Non-pigmented ciliary epithelial cell (primary cell): ENCODE results near the gene NDUFA6.
"Not testable (repeated sequence)": the region's sequence is repeated elsewhere in the genome, so short reads cannot be mapped to it uniquely, and the experiment has no call there.

Experiments
- DNase-seq: peaks from one replicate; pipeline ENCODE4 v3.0.0-alpha.2; 2010; ENCODE audit warnings: low read depth

NDUFA6 gene

GRCh38 chr22:42112793-42113192 lies 22.2 kb upstream of the NDUFA6 start:
- not testable (repeated sequence) for DNase-seq

GRCh38 chr22:42111798-42112197 lies 21.2 kb upstream of the NDUFA6 start:
- DNase-seq, result no peak

- no peak for DNase-seq
These were observed 18.3 kb upstream of the NDUFA6 start for GRCh38 chr22:42108848-42109247.

GRCh38 chr22:42104332-42104860 lies 13.8 kb upstream of the NDUFA6 start:
- DNase-seq, result not testable (repeated sequence)

DNA sequence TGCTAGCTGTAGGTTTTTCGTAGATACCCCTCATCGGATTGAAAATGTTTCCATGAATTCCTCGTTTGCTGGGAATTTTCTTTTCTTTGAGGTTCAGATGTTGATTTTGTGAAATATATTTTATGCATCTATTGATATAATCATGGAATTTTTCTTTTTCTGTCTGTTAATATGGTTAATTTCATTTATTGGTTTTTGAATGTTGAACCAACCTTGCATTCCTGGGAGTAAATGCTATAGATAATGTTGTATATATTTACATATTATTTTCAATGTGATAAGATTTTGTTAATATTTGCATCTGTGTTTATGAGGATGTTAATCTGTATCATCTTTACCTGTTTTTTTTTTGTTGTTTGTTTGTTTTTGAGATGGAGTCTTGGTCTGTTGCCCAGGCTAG lies 10.6 kb upstream of the NDUFA6 start:
- DNase-seq, result no peak

- DNase-seq, result no peak
These were observed 847 bp upstream of the NDUFA6 start for GRCh38 chr22:42091455-42091782.

GRCh38 chr22:42086051-42086450 lies 4.5 kb downstream of the NDUFA6 start:
- no peak for DNase-seq

GRCh38 chr22:42084874-42085273 lies 5.7 kb downstream of the NDUFA6 start:
- no peak for DNase-seq

DNA sequence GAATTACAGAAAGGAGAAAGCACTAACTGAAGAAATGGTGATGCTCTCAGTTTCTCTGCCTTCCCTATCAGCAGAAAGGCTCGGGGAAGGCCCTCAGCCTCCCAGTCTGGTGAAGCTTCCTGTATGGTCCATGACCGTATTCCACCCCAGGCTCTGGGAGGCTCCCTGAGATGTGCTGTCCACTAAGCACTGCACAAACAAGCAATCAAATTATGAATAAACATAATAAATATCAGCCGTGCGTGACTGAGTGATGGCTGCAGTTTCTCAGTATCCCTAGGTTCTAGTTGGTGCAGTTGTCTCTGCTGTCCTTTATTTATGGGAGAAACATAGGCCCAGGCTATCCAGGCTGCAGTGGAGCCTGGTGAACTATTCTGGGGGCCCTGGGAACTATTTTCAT lies 7.5 kb downstream of the NDUFA6 start:
- DNase-seq, result no peak

GRCh38 chr22:42080287-42080686 lies 10.3 kb downstream of the NDUFA6 start:
- no peak for DNase-seq

DNA sequence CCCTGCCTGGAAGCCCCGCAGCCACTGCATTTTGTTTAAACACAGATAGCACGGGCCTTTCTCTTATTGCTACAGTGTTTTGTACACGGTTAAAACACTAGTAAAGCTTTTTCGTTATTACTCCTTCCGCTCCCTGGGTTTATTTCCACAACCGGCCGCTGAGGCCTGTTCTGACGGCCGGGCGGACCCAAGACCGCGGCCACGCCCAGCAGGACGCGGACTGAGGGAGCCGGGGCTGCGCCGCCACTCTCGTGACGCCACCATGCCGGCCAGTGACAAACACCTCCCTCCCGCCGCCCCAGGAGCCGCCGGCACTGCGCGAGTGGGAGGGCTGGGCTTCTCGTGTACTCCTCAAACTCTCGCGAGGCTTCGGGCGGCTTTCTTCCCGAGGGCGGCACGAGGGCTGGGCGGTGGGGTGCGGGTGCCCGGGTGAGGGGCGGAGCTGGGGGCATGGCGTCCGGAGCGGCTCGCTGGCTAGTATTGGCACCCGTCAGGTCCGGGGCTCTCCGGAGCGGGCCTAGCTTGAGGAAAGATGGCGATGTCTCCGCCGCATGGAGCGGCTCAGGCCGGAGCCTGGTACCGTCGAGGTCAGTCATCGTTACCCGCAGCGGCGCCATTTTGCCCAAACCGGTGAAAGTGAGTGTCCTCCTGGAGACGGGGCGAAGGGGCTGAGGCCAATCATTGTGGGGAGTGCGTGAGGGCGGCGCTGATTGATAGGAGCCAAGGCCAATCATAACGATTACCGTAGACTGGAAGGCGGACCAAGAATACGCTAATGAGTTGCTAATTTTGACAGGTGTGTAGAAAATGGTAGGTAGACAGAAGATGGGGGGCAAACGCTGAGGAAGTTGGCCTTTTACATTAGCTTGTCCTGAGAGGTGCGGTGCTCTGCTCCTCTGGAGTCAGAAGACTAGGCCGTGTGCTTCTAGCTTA lies 11.0 kb downstream of the NDUFA6 start, which contains the start of gene SMDT1:
Gene SMDT1, plus strand, starts transcription at position 382 of the 933 bp plus-strand sequence. Its CDS starts 69 bp downstream, at position 451.
- peak; percentile 89 for DNase-seq

DNA sequence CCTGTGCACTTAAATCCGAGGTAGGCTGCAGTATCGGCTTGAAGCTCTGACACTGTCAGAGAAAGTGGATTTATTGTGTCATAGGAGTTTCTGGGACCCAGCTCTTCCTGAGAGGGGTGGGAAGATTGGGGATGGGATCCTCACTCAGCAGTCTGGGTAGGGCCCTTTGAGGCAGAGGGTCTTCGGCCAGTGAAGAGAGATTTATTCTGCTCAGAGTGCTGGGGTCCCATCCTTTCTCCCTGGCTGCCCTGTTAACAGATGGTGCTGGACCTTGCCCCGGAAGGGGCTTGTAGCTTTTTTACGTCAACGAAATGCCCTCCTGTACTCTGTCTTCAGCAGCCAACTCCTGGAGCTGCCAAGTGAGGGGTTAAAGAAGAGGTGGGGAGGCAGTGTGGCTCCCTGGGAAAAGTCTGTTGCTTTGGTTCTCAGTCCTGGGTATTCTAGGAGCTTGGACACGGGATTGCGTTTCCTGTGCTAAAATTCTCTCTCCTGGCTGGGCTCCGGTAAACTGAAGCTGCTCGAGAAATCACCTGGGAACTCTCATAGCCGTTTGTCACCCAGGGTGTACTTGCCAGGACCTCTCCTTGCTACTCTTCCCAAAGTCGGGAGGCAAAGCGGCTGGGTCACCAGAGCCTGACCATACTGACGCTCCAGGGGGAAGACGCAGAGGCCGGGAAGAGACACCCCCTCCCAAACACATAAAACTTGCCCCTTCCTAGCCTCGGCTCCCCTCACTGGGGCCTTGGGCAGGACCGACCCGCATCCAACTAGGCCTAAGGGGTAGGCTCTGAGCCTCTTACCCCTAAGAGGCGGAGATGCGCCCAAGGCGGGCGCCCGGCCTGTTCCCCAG lies 11.9 kb downstream of the NDUFA6 start:
- no peak for DNase-seq

- DNase-seq, result no peak
These were observed 13.0 kb downstream of the NDUFA6 start for GRCh38 chr22:42077486-42078125.

DNA sequence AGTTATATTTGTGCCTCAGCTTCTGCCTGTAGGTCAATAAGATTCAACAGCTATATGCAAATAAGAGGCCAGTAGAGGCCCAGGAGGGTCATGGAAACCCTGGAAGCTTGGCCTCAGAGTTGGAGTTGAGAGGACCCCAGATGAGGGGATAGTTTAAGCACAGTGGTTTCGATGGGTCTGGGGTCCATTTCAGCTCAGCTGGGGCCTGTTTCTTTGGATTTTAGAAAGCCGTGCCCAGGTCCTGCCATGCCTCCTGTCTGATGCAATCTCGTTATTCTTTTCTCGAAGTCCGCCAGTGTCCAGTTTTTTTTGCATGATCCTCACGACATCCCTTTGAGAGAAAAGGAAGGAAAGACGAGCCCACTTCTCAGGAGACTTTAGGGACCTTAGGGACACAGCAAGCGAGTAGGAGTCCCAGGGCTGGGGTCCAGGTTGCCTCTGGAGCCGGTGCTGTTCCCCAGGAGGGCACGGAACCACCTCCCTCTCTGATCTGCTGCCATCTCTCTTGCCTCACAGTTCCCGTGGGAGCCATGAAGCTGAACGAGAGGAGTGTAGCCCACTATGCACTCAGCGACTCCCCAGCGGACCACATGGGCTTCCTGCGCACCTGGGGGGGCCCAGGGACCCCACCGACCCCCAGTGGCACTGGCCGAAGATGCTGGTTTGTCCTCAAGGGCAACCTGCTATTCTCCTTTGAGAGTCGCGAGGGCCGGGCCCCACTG lies 13.6 kb downstream of the NDUFA6 start:
- no peak for DNase-seq

- DNase-seq, result no peak
These were observed 15.5 kb downstream of the NDUFA6 start for GRCh38 chr22:42074846-42075676.

- DNase-seq, result no peak
These were observed 16.3 kb downstream of the NDUFA6 start, which contains the start of gene PHETA2 for GRCh38 chr22:42074132-42074811. Gene PHETA2 (plus strand): TSS chr22:42074248. CDS start chr22:42077294, 3,046 bp downstream.

DNA sequence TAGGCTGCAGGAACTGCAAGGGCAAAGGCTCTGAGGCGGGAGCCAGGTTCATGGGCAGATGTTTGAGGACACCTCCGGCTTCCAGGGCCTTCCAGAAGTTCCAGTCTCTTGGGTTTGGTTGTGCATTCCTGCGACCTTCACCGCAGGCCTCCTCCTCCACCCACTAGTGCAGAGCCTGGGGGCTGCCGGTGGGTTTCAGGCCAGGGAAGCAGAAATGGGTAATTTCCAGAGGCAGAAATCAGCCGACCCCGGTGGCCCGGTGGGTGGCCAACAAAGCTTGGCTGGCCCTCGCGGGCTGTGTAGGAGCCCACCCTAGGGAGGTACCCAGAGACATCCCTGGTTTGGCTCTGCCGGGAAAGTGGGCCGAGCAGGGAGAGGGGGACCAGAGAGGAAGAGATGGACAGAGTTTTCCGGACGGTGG lies 16.9 kb downstream of the NDUFA6 start:
- no peak for DNase-seq

DNA sequence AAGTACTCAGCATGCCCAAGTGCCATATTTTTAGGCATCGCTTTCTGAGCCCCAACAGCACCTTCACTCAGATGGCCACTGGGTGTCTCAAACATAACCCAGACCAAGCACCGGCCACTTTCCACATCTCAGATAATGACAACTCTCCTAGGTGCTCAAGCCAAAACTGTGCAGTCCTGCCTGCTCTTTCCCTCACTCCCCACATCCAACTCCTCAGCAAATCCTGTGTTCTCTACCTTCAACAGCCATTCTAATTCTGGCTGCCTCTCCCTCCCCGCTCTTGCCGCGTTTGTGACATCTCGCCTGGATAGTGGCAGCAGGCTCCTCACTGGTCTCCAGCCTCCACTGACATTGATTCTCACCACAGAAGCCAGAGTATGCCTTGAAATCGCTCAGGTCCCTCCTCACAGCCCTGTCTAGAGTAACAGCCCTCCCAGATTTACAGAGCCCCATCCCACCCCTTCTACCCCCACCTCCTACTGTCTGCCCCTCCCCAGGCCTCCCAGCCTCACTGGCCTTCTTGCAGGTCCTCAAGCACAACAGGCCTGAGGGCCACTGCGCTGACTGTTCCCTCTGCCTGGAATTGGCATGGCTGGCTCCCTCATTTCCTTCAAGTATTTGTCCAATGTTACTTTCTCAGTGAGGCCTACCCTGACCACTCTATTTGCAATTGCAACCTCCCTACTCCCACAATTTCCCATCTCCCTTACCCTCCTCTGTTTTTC lies 17.8 kb downstream of the NDUFA6 start:
- DNase-seq, result no peak

GRCh38 chr22:42071508-42071907 lies 19.1 kb downstream of the NDUFA6 start:
- DNase-seq, result not testable (repeated sequence)
